COLO668 (cell line): ENCODE measurements around the gene SPOCK1.
A peak's percentile ranks its signal among the peaks of the same experiment; 100 is the strongest.

ENCODE experiments used
- DNase-seq: peaks from one replicate; lab custom pipeline; 2025; ENCODE audit not compliant: unreplicated experiment; lab: John Stamatoyannopoulos, UW

The SPOCK1 gene

GRCh38 chr5:137367951-137368350, 131.2 kb downstream of the SPOCK1 start:
- no peak for DNase-seq

- no peak for DNase-seq
Measured at GRCh38 chr5:137366526-137366925, 132.6 kb downstream of the SPOCK1 start.

- DNase-seq: no peak
Measured at GRCh38 chr5:137365126-137365865, 133.8 kb downstream of the SPOCK1 start.

GRCh38 chr5:137361280-137361679, 137.8 kb downstream of the SPOCK1 start:
- no peak for DNase-seq

GRCh38 chr5:137360607-137361006, 138.5 kb downstream of the SPOCK1 start:
- DNase-seq: no peak

GRCh38 chr5:137359941-137360340, 139.2 kb downstream of the SPOCK1 start:
- no peak for DNase-seq

- no peak for DNase-seq
Measured at GRCh38 chr5:137357436-137357835, 141.7 kb downstream of the SPOCK1 start.

- DNase-seq: no peak
Measured at GRCh38 chr5:137356127-137356526, 143.0 kb downstream of the SPOCK1 start.

GRCh38 chr5:137355708-137356107, 143.4 kb downstream of the SPOCK1 start:
- no peak for DNase-seq

GRCh38 chr5:137352095-137352494, 147.0 kb downstream of the SPOCK1 start:
- no peak for DNase-seq

- DNase-seq: no peak
Measured at GRCh38 chr5:137350791-137351190, 148.3 kb downstream of the SPOCK1 start.

GRCh38 chr5:137348759-137349158, 150.4 kb downstream of the SPOCK1 start:
- DNase-seq: no peak

- no peak for DNase-seq
Measured at GRCh38 chr5:137347865-137348264, 151.3 kb downstream of the SPOCK1 start.

- DNase-seq: no peak
Measured at GRCh38 chr5:137346281-137346680, 152.8 kb downstream of the SPOCK1 start.

GRCh38 chr5:137345396-137345795, 153.7 kb downstream of the SPOCK1 start:
- no peak for DNase-seq

- peak; percentile 26 for DNase-seq
Measured at GRCh38 chr5:137344723-137345322, 154.3 kb downstream of the SPOCK1 start.

- no peak for DNase-seq
Measured at GRCh38 chr5:137344021-137344420, 155.1 kb downstream of the SPOCK1 start.

GRCh38 chr5:137342764-137343163, 156.4 kb downstream of the SPOCK1 start:
- no peak for DNase-seq

GRCh38 chr5:137341831-137342230, 157.3 kb downstream of the SPOCK1 start:
- no peak for DNase-seq

GRCh38 chr5:137340881-137341280, 158.2 kb downstream of the SPOCK1 start:
- no peak for DNase-seq

- no peak for DNase-seq
Measured at GRCh38 chr5:137336565-137337120, 162.5 kb downstream of the SPOCK1 start.

GRCh38 chr5:137336161-137336560, 163.0 kb downstream of the SPOCK1 start:
- no peak for DNase-seq
